Measurements from ENCODE around the gene DUSP1. TPM values are rescaled to one million over a fixed set of nuclear protein-coding genes. Genes with fewer than 3 reads are reported as not detected.

The DUSP1 gene
- total and polyA plus RNA-seq, 2 of the 4 experiments (the other 2 are of a cell fraction) = 304 to 467 TPM

DNA sequence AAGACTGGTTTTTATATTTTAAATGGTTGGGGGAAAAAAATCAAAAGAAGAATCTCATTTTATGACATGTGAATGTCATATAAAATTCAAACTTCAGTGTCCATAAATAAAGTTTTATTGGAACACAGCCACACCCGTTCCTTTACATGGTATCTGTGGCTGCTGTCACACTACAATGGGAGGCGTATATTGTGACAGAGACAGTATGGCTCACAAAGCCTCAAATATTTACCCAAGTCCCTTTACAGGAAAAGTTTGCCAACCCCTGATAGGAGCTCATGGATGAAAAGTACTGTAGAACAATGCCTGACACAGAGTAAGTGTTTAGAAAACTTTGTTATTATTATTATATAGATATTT lies 5.2 kb upstream of the DUSP1 start:
- no peak for ATAC-seq (ENCODE audit: low read depth)
- H3K4me2 ChIP-seq (ENCODE audit: low read depth, low read length) = no peak overlapping the region
- dilution Hi-C loops (cut with HindIII; ENCODE audit: low sequenced_read_pairs, unreplicated experiment) = no loop called here
- no peak overlapping the region for H4K5ac ChIP-seq (ENCODE audit: low read depth, low read length)
- no CpG with 5 or more reads among the region's 2 CpGs for WGBS, 2 experiments (ENCODE audit: extremely low coverage in 2 of 2, insufficient read length in 1 of 2)
- no peak overlapping the region for H3K9ac ChIP-seq (ENCODE audit: low read depth, low read length)
- peak overlapping the region; percentile 99 for H2BK5ac ChIP-seq (ENCODE audit: low read depth, low read length, poor library complexity, severe bottlenecking)
- no peaks in the 10 kb centered on the region for H3K27me3 ChIP-seq (ENCODE audit: control insufficient read depth, insufficient read depth, low read length)
- peak overlapping the region in 1 of 2 experiments; percentile 17; a peak in 1 of 4 replicates for H4K8ac ChIP-seq (ENCODE audit: low read depth in 2 of 2, low read length in 2 of 2)
- H3K23ac ChIP-seq (ENCODE audit: low read depth, low read length) = peak overlapping the region; percentile 40; the same call in 1 of the 2 replicates
- intact Hi-C loops (cut with micrococcal nuclease) = no loop called here
- in situ Hi-C loops (cut with MboI; ENCODE audit: low sequenced_read_pairs) = loop anchor here (10.0 kb wide), 1 partner anchor 129 kb away; no protein-coding TSS in a partner anchor
- peak overlapping the region; percentile 96 for H2BK15ac ChIP-seq (ENCODE audit: low read depth, low read length)
- H3K4ac ChIP-seq (ENCODE audit: low read depth, low read length) = peak overlapping the region; percentile 66; the same call in 1 of the 2 replicates
- H3K9me1 ChIP-seq (ENCODE audit: insufficient read depth, low read length) = peaks cover 21% of the 10 kb centered on the region
- no peaks in the 10 kb centered on the region for H3K36me3 ChIP-seq (ENCODE audit: control insufficient read depth, insufficient read depth, low read length)
- H2AFZ ChIP-seq (replicated peaks; ENCODE audit: low read length, poor library complexity) = no peak overlapping the region
- ChIA-PET POLR2A (ENCODE audit: unreplicated experiment) (no interaction called here), CTCF (no interaction called here)
- H2BK120ac ChIP-seq (ENCODE audit: low read depth, low read length) = peak overlapping the region; percentile 81
- peaks cover 27% of the 10 kb centered on the region for H3K4me1 ChIP-seq (ENCODE audit: control insufficient read depth, insufficient read depth, low read length)
- no peak overlapping the region for H3K27ac ChIP-seq (ENCODE audit: insufficient read depth, low read length)
- peak overlapping the region; percentile 60 for H2AK5ac ChIP-seq (ENCODE audit: low read depth, low read length)
- no peak overlapping the region for H3K14ac ChIP-seq (replicated peaks; ENCODE audit: low read depth, low read length)
- no peak overlapping the region for H2AK9ac ChIP-seq (replicated peaks; ENCODE audit: low read depth, low read length, poor library complexity)
- no peak overlapping the region for H3K4me3 ChIP-seq (ENCODE audit: insufficient read depth, low read depth, low read length)
- no peak overlapping the region for H3K18ac ChIP-seq (ENCODE audit: low read depth, low read length)
- peak overlapping the region; percentile 78; the same call in 1 of the 2 replicates for H2BK20ac ChIP-seq (ENCODE audit: low read depth, low read length)
- DNase-seq = no peak
- H3K79me1 ChIP-seq (ENCODE audit: low read depth in 1 of 2, low read length in 2 of 2) = peaks cover 10 to 31% of the 10 kb centered on the region in 2 experiments
- H3K56ac ChIP-seq (ENCODE audit: extremely low read depth, insufficient read depth, low read length) = no peak overlapping the region
- H3K9me3 ChIP-seq (ENCODE audit: control insufficient read depth, insufficient read depth, low read length) = no peaks in the 10 kb centered on the region
- BruUV-seq (replicated peaks) = no TSS peak
- H4K20me1 ChIP-seq (ENCODE audit: insufficient read depth, low read length) = no peaks in the 10 kb centered on the region; the same call in 1 of the 2 replicates
- no peak for TF ChIP-seq POLR2A (IDR thresholded peaks at IDR 0.05; ENCODE audit: low read depth, low read length)
- TF ChIP-seq RFX5 (IDR thresholded peaks at IDR 0.05; ENCODE audit: low read depth, low read length) = no peak
- TF ChIP-seq MAZ (IDR thresholded peaks at IDR 0.05; ENCODE audit: borderline replicate concordance, low read depth, low read length) = no peak
- TF ChIP-seq, protein P1, sequence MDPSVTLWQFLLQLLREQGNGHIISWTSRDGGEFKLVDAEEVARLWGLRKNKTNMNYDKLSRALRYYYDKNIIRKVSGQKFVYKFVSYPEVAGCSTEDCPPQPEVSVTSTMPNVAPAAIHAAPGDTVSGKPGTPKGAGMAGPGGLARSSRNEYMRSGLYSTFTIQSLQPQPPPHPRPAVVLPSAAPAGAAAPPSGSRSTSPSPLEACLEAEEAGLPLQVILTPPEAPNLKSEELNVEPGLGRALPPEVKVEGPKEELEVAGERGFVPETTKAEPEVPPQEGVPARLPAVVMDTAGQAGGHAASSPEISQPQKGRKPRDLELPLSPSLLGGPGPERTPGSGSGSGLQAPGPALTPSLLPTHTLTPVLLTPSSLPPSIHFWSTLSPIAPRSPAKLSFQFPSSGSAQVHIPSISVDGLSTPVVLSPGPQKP (IDR thresholded peaks at IDR 0.05; ENCODE audit: borderline replicate concordance, low read depth, low read length) = no peak
- TF ChIP-seq CEBPB (IDR thresholded peaks at IDR 0.05; ENCODE audit: low read depth, low read length) = no peak
- TF ChIP-seq MAFK (IDR thresholded peaks at IDR 0.05; ENCODE audit: low read depth, low read length) = no peak
- TF ChIP-seq CHD1 (IDR thresholded peaks at IDR 0.05; ENCODE audit: low read depth, low read length) = no peak
- no peak for TF ChIP-seq BHLHE40 (IDR thresholded peaks at IDR 0.05; ENCODE audit: low read depth, low read length)
- peak overlapping the region; percentile 31; the same call in 1 of the 2 replicates for H4K91ac ChIP-seq (ENCODE audit: insufficient read depth, low read depth, low read length)
